K562 (cell line): ENCODE results near the gene UNC119B.

Experiments
- AFF4 ChIP-seq: sonication (generic); formaldehyde crosslinking; IDR thresholded peaks from 2 replicates; pipeline ENCODE4 v1.8.0; 2023; ENCODE audit warnings: mild to moderate bottlenecking, missing genetic modification reagents
- CREM ChIP-seq: IDR thresholded peaks from 2 replicates; pipeline ENCODE4 v1.6.1; 2014; ENCODE audit warnings: antibody characterized with exemption, low read depth
- CTCF ChIP-seq, 3 experiments: IDR thresholded peaks in 2 of 3; conservative IDR thresholded peaks in 1 of 3; 2 replicates each; pipeline ENCODE4 v1.5.1; 2011 to 2012; ENCODE audit warnings: low read length in 3 of 3, mild to moderate bottlenecking in 3 of 3, control low read depth in 2 of 3, improper control_type of control experiment in 1 of 3, inconsistent platforms in 1 of 3, low read depth in 1 of 3, mixed read lengths in 1 of 3, moderate library complexity in 1 of 3; ENCODE audit not compliant: insufficient read depth in 2 of 3
- ELF1 ChIP-seq: fragments of 200-800 bp; sonication (Bioruptor generic); IDR thresholded peaks from 2 replicates; pipeline ENCODE4 v1.6.1; 2016; ENCODE audit warnings: missing genetic modification characterization, missing compliant biosample characterization
- JUNB ChIP-seq: fragments of 450-650 bp; formaldehyde crosslinking; conservative IDR thresholded peaks from 2 replicates; pipeline ENCODE4 v1.4.0; 2020; ENCODE audit warnings: mild to moderate bottlenecking
- MAX ChIP-seq: sonication (generic); formaldehyde crosslinking; IDR thresholded peaks from 2 replicates; pipeline ENCODE4 v1.9.0; 2022; ENCODE audit warnings: mild to moderate bottlenecking, missing genetic modification reagents
- MAZ ChIP-seq, 2 experiments: fragments of 450-650 bp in 1 of 2; sonication (generic) in 1 of 2; formaldehyde crosslinking; IDR thresholded peaks in 1 of 2; conservative IDR thresholded peaks in 1 of 2; 2 replicates each; pipeline versions ENCODE4 v1.4.0 to v1.5.0; 2020; ENCODE audit warnings: mild to moderate bottlenecking in 1 of 2, missing genetic modification reagents in 1 of 2
- MXI1 ChIP-seq: IDR thresholded peaks from 2 replicates; pipeline ENCODE4 v1.6.1; 2011; ENCODE audit warnings: low read depth, mild to moderate bottlenecking, improper control_type of control experiment, low read length
- NFE2L1 ChIP-seq: fragments of 450-650 bp; IDR thresholded peaks from 2 replicates; pipeline ENCODE4 v1.6.1; 2016; ENCODE audit warnings: missing genetic modification characterization, low read depth, mild to moderate bottlenecking, missing compliant biosample characterization, moderate library complexity, borderline replicate concordance
- NFIC ChIP-seq: fragments of 450-650 bp; IDR thresholded peaks from 2 replicates; pipeline ENCODE4 v1.6.1; 2017; ENCODE audit warnings: mild to moderate bottlenecking, inconsistent platforms
- TCF7L2 ChIP-seq: fragments of 150-350 bp; IDR thresholded peaks from 2 replicates; pipeline ENCODE4 v1.6.1; 2016; ENCODE audit warnings: low read depth, mild to moderate bottlenecking, low read length, moderate library complexity

- TF ChIP-seq NFE2L1 (tag) (no peak), MAZ (CRISPR knock-in tag; conservative IDR thresholded peaks at IDR 0.05 in 1 of 2, IDR thresholded peaks at IDR 0.05 in 1 of 2) (no peak), MAX (no peak), ELF1 (tag) (no peak), CTCF (IDR thresholded peaks at IDR 0.05 in 2 of 3, conservative IDR thresholded peaks at IDR 0.05 in 1 of 3; ENCODE audit: insufficient read depth in 2 of 3, low read depth in 1 of 3, low read length in 3 of 3) (no peak), JUNB (CRISPR knock-in tag) (no peak), CREM (no peak), MXI1 (no peak), TCF7L2 (no peak), NFIC (no peak), AFF4 (CRISPR knock-in tag) (no peak)
These were observed 11.6 kb upstream of the UNC119B start for GRCh38 chr12:120698665-120699064.
